Aorta (tissue), 5 donors: ENCODE data around the gene HS6ST3. TPM values are rescaled to one million over a fixed set of nuclear protein-coding genes. Genes with fewer than 3 reads are reported as not detected.
"Not testable (repeated sequence)": the region's sequence is repeated elsewhere in the genome, so short reads cannot be mapped to it uniquely, and the experiment has no call there.

ENCODE experiments used
- ATAC-seq: fragments of 200-7000 bp; cut with Tn5 transposase; one replicate; pipeline ENCODE4 v1.9.1; 2022; ENCODE audit warnings: moderate library complexity; ENCODE audit not compliant: low FRiP score
- DNase-seq, 2 donors: peaks; one replicate each; pipeline ENCODE4 v3.0.0-alpha.2; 2020
- H3K27ac ChIP-seq, 2 donors: one replicate each; pipeline ENCODE4 v1.5.1; 2013; ENCODE audit warnings: low read length in 2 of 2, mild to moderate bottlenecking in 2 of 2, moderate library complexity in 2 of 2, control low read depth in 1 of 2, inconsistent platforms in 1 of 2, low read depth in 1 of 2
- H3K27me3 ChIP-seq, 2 donors: one replicate each; pipeline ENCODE4 v1.6.1; 2013; ENCODE audit warnings: control low read depth in 1 of 2, low read length in 1 of 2, mild to moderate bottlenecking in 1 of 2, moderate library complexity in 1 of 2; ENCODE audit not compliant: insufficient read depth in 2 of 2, control insufficient read depth in 1 of 2
- H3K36me3 ChIP-seq, 2 donors: one replicate each; pipeline ENCODE4 v1.6.1; 2013; ENCODE audit warnings: control low read depth in 1 of 2, low read length in 1 of 2, mild to moderate bottlenecking in 1 of 2; ENCODE audit not compliant: insufficient read depth in 2 of 2, control insufficient read depth in 1 of 2
- H3K4me1 ChIP-seq, 2 donors: one replicate each; pipeline ENCODE4 v1.6.1; 2013; ENCODE audit warnings: low read length in 2 of 2, control low read depth in 1 of 2, mild to moderate bottlenecking in 1 of 2, moderate library complexity in 1 of 2; ENCODE audit not compliant: insufficient read depth in 2 of 2, control insufficient read depth in 1 of 2
- H3K4me3 ChIP-seq, 2 donors: one replicate each; pipeline ENCODE4 v1.5.1; 2013; ENCODE audit warnings: low read length in 2 of 2, control low read depth in 1 of 2, mild to moderate bottlenecking in 1 of 2
- H3K9me3 ChIP-seq: one replicate; pipeline ENCODE4 v1.6.1; 2013; ENCODE audit warnings: mild to moderate bottlenecking, low read length; ENCODE audit not compliant: control insufficient read depth
- WGBS, 2 donors: extraction: QIAGEN DNeasy Blood & Tissue Kit; methylation state at CpG; one replicate each; pipeline ENCODE4 v1.1.7; 2013; 5-methylcytosine and 5-hydroxymethylcytosine counted together
- intact Hi-C, 2 donors: fragments of 100-400 bp; cut with DNase I; formaldehyde crosslinking; loops; one replicate each; pipeline versions ENCODE4 v1.14.2 to v1.15.0; 2022
- long read RNA-seq, 2 donors: library from polyadenylated mRNA; unstranded; transcript quantifications; one replicate each; pipeline ENCODE4 v2.0.0, GENCODE V29; 2020 to 2021
- polyA plus RNA-seq, 2 donors: library from polyadenylated mRNA; stranded (reverse); fragments of 200-250 nt; gene quantifications; one replicate each; pipeline ENCODE4 v1.2.3, GENCODE V29; 2013
- total RNA-seq, 2 donors: library from RNA; stranded (reverse); fragmentation: NEBNext Ultra II Directional; extraction: Animal tissue kit (Norgen Biotek cat#: 25700); gene quantifications; one replicate each; pipeline ENCODE4 v1.2.1, GENCODE V29; 2021
- donor health status: healthy with polysubstance abuse.
- donor health status: Bipolar disorder and iron deficiency.
- donor health status: DM: no; HTN: no; CAD: no.
- donor health status: DM: no; HTN: no; CAD: no.
- donor health status: DM: yes; HTN: yes; CAD: no.

HS6ST3 gene
- total RNA-seq = 1 to 10 TPM in 1 of 2 donors, under 1 TPM in 1; 0.30 to 4.9 TPM
- under 1 TPM; under 0.01 to 0.38 TPM for polyA plus RNA-seq
- long read RNA-seq, donor 1, full-length matches to known transcripts = 6 of 15 reads
- long read RNA-seq, donor 1, partial matches to known transcripts = 0 of 15 reads
- long read RNA-seq, donor 1, other reads (novel, unspliced or antisense) = 9 of 15 reads
- long read RNA-seq, donor 2, partial matches to known transcripts = 0 of 1 reads
- long read RNA-seq, donor 2, other reads (novel, unspliced or antisense) = 1 of 1 reads

GRCh38 chr13:96089749-96090239 lies at the start of gene HS6ST3:
Gene HS6ST3 (plus strand): TSS chr13:96090107.
- intact Hi-C loops = no loop called here
- DNase-seq = peak; percentile 42 to 75
- ATAC-seq = no peak
- WGBS, 2 donors = 1% methylated on average over 31 to 35 of the region's 35 CpGs
- H3K4me1 ChIP-seq = peaks cover 0 to 2% of the 10 kb centered on the region in 2 donors
- H3K27me3 ChIP-seq = no peaks in the 10 kb centered on the region
- peaks cover under 1% of the 10 kb centered on the region for H3K9me3 ChIP-seq
- H3K36me3 ChIP-seq = no peaks in the 10 kb centered on the region
- H3K27ac ChIP-seq = no peak within 1 kb of the TSS
- H3K4me3 ChIP-seq = peak within 1 kb of the TSS; percentile 70 to 79

- DNase-seq (no peak), ATAC-seq (no peak)
- 92% methylated on average over 4 of the region's 4 CpGs for WGBS, 2 donors
- Histone ChIP-seq H3K4me1 (no peaks in the 10 kb centered on the region), H3K4me3 (no peak overlapping the region), H3K27ac (no peak overlapping the region), H3K9me3 (no peaks in the 10 kb centered on the region), H3K27me3 (no peaks in the 10 kb centered on the region), H3K36me3 (peaks cover 0 to under 1% of the 10 kb centered on the region in 2 donors)
- intact Hi-C loops = no loop called here
Measured at GRCh38 chr13:96041326-96042110, 48.4 kb upstream of the HS6ST3 start.

- ATAC-seq = no peak
- H3K27ac ChIP-seq = no peak overlapping the region
- DNase-seq = no peak
- WGBS, 2 donors = 96 to 97% methylated on average over 1 of the region's 1 CpG
- no peaks in the 10 kb centered on the region for H3K4me1 ChIP-seq
- peaks cover 2% of the 10 kb centered on the region for H3K9me3 ChIP-seq
- no peak overlapping the region for H3K4me3 ChIP-seq
- intact Hi-C loops = no loop called here
- H3K27me3 ChIP-seq = no peaks in the 10 kb centered on the region
- H3K36me3 ChIP-seq = peaks cover 0 to 3% of the 10 kb centered on the region in 2 donors
Measured at GRCh38 chr13:96044238-96044637, 45.7 kb upstream of the HS6ST3 start.

GRCh38 chr13:96046449-96047126 lies 43.3 kb upstream of the HS6ST3 start:
- ATAC-seq, intact Hi-C loops, H3K9me3 ChIP-seq, H3K27ac ChIP-seq, H3K4me1 ChIP-seq, DNase-seq, H3K27me3 ChIP-seq, H3K36me3 ChIP-seq, H3K4me3 ChIP-seq: not testable (repeated sequence)
- WGBS, 2 donors = 98% methylated on average over 16 of the region's 16 CpGs

- intact Hi-C loops, ATAC-seq, H3K27me3 ChIP-seq: not testable (repeated sequence)
Measured at GRCh38 chr13:96050955-96051354, 39.0 kb upstream of the HS6ST3 start.

GRCh38 chr13:96051491-96051890 lies 38.4 kb upstream of the HS6ST3 start:
- H3K4me3 ChIP-seq, H3K4me1 ChIP-seq, intact Hi-C loops, H3K9me3 ChIP-seq, H3K27ac ChIP-seq, ATAC-seq, H3K36me3 ChIP-seq, H3K27me3 ChIP-seq, DNase-seq: not testable (repeated sequence)
- WGBS, 2 donors = 97 to 98% methylated on average over 5 of the region's 5 CpGs

More at GRCh38 chr13:96050955-96051354, 39.0 kb upstream of the HS6ST3 start:
- not testable (repeated sequence) for H3K4me3 ChIP-seq, DNase-seq, H3K36me3 ChIP-seq, H3K27ac ChIP-seq, H3K9me3 ChIP-seq, H3K4me1 ChIP-seq
- WGBS, 2 donors = 86 to 96% methylated on average over 2 to 4 of the region's 4 CpGs

- H3K9me3 ChIP-seq, intact Hi-C loops, H3K4me3 ChIP-seq, ATAC-seq, H3K27ac ChIP-seq, H3K27me3 ChIP-seq, H3K4me1 ChIP-seq, H3K36me3 ChIP-seq, DNase-seq: not testable (repeated sequence)
- WGBS, 2 donors = 88% methylated on average over 3 of the region's 3 CpGs
Measured at GRCh38 chr13:96051946-96052345, 38.0 kb upstream of the HS6ST3 start.

GRCh38 chr13:96052656-96053002 lies 37.3 kb upstream of the HS6ST3 start:
- intact Hi-C loops = no loop called here
- H3K4me3 ChIP-seq = peak overlapping the region; percentile 89 to 98
- DNase-seq (no peak), ATAC-seq (peak; percentile 58)
- peak overlapping the region in 1 of 2 donors; percentile 89 for H3K27ac ChIP-seq
- H3K4me1 ChIP-seq = no peaks in the 10 kb centered on the region
- no peaks in the 10 kb centered on the region for H3K9me3 ChIP-seq
- no peaks in the 10 kb centered on the region for H3K36me3 ChIP-seq
- H3K27me3 ChIP-seq = no peaks in the 10 kb centered on the region
- whole genome bisulfite sequencing, 2 donors = 0 to 1% methylated on average over 12 of the region's 12 CpGs
